Neural crest cell (in vitro differentiated cells): Measurements from ENCODE around the gene TCERG1L. TPM values are rescaled to one million over a fixed set of nuclear protein-coding genes. Genes with fewer than 3 reads are reported as not detected.

Experiments used
- DNase-seq: peaks from one replicate; pipeline ENCODE4 v3.0.0; 2021; ENCODE audit warnings: low read depth, mixed read lengths, low spot score
- H3K27ac Mint-ChIP-seq: one replicate; pipeline ENCODE4 v1.8.0; 2021; ENCODE audit warnings: mild to moderate bottlenecking, mixed read lengths; ENCODE audit not compliant: unreplicated experiment
- H3K27me3 Mint-ChIP-seq: 2 replicates; pipeline ENCODE4 v1.8.0; 2021; ENCODE audit warnings: low read depth, mild to moderate bottlenecking, mixed read lengths
- H3K36me3 Mint-ChIP-seq: 2 replicates; pipeline ENCODE4 v1.8.0; 2021; ENCODE audit warnings: low read depth, mild to moderate bottlenecking, mixed read lengths
- H3K4me1 Mint-ChIP-seq: 2 replicates; pipeline ENCODE4 v1.8.0; 2021; ENCODE audit warnings: mixed read lengths
- H3K4me3 Mint-ChIP-seq: one replicate; pipeline ENCODE4 v1.8.0; 2021; ENCODE audit warnings: mild to moderate bottlenecking, mixed read lengths
- H3K9me3 Mint-ChIP-seq: 2 replicates; pipeline ENCODE4 v1.8.0; 2021; ENCODE audit warnings: mixed read lengths
- total RNA-seq: library from RNA; stranded (reverse); gene quantifications from 2 replicates; pipeline ENCODE4 v1.2.1, GENCODE V29; 2021
- TF ChIP-seq, protein P1 (sequence below): fragments of 200-600 bp; sonication (generic); conservative IDR thresholded peaks from 2 replicates; pipeline ENCODE4 v1.5.0; 2021; ENCODE audit warnings: antibody characterized with exemption, mild to moderate bottlenecking

Gene TCERG1L
- total RNA-seq, 1 donor from 2014 or later, result 0.96 TPM

DNA sequence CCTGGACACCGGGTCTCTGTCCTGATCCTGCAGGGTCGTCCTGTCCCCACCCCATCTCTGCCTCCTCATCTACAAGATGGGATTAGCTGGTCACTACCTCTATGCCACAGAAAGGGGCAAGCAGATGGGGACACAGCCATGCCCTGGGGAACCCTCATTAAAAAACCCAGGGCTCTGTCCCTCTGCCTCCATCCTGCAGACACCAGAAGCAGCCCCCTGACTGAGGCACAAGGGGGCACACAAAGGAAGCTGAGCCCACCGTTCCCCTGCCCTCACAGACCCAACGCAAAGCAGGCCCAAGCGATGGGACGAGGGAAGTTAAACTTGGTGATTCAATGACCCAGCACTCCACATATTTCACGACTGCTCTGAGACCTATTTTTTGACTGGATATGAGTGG lies 142.4 kb downstream of the TCERG1L start:
- H3K4me3 Mint-ChIP-seq, result no peak overlapping the region
- H3K9me3 Mint-ChIP-seq, result no peaks in the 10 kb centered on the region
- no peak for DNase-seq
- H3K27me3 Mint-ChIP-seq, result no peaks in the 10 kb centered on the region
- H3K4me1 Mint-ChIP-seq, result no peaks in the 10 kb centered on the region
- TF ChIP-seq, protein P1, sequence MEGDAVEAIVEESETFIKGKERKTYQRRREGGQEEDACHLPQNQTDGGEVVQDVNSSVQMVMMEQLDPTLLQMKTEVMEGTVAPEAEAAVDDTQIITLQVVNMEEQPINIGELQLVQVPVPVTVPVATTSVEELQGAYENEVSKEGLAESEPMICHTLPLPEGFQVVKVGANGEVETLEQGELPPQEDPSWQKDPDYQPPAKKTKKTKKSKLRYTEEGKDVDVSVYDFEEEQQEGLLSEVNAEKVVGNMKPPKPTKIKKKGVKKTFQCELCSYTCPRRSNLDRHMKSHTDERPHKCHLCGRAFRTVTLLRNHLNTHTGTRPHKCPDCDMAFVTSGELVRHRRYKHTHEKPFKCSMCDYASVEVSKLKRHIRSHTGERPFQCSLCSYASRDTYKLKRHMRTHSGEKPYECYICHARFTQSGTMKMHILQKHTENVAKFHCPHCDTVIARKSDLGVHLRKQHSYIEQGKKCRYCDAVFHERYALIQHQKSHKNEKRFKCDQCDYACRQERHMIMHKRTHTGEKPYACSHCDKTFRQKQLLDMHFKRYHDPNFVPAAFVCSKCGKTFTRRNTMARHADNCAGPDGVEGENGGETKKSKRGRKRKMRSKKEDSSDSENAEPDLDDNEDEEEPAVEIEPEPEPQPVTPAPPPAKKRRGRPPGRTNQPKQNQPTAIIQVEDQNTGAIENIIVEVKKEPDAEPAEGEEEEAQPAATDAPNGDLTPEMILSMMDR, result no peak
- no peaks in the 10 kb centered on the region for H3K36me3 Mint-ChIP-seq
- no peak overlapping the region for H3K27ac Mint-ChIP-seq

DNA sequence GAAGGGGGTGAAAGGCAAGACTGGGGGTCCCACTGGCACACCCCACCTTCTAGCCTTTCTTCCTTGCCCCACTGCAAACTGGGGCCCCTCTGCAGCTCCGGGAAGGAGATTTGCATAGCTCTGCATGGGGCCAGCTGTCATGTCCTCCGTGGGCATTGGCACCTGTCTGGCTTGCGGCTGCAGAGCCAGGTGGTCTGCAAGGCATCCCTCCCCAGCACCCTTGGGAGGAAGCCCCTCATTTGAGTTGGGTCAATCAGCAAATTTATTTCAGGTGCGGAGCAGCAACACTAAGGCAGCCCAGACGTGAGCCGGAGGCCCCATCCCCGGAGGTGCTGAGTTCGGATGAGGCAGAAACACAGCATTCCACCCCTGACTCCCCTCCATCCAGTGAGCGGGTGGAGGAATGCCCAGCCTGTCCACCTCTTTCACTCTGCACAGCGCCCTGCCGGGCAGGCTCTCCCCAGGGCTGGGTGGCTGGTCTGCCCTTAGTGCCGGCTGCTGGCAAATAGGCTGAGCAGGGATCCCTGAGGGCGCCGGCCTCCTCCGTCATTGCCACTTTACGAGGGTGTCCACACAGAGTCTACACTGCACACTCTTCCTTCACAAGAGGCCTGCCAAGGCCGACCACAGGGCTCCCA lies 143.2 kb downstream of the TCERG1L start:
- H3K4me3 Mint-ChIP-seq, result no peak overlapping the region
- no peaks in the 10 kb centered on the region for H3K36me3 Mint-ChIP-seq
- DNase-seq, result no peak
- H3K27ac Mint-ChIP-seq, result no peak overlapping the region
- TF ChIP-seq, protein P1, result no peak
- H3K9me3 Mint-ChIP-seq, result no peaks in the 10 kb centered on the region
- H3K4me1 Mint-ChIP-seq, result no peaks in the 10 kb centered on the region
- H3K27me3 Mint-ChIP-seq, result no peaks in the 10 kb centered on the region

DNA sequence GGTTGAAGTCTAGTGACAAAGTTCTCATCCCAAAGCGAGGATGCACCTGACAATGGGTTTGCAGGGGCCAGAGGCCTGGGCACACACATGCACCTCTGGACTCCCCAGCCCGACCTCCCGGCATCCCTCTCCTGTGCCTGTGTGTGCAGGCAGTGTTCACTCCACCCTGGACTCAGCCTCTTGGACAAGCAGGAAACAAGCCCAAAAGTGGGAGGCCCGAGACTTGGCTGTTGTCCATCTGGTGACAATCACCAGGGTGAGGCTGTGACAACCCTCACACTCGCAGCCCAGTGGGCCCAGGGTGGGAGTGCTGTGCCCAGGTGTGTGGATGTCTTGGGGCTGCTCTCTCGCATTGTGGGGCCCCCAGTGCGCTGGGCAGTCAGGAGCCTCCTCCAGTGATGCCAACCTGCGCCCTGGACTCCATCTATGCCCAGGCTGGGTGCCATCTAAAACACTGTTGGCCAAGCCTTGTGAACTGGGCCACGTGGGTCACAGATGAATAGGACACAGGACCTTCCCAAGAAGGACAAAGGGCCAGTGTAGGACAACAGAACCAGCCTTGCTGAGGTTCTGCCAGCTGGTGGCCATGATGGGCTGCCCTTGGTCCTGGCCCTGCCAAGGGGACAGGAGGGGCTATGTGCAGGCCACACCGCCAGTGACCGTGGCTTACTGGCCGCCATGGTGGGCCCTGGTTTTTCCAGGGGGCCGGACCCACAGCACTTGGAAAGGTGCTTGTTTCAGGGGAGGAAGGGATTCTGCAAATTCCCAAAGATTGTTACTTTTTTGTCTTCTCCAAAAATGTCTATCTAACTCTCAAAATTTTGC lies 144.3 kb downstream of the TCERG1L start:
- no peaks in the 10 kb centered on the region for H3K4me1 Mint-ChIP-seq
- no peak overlapping the region for H3K27ac Mint-ChIP-seq
- no peaks in the 10 kb centered on the region for H3K36me3 Mint-ChIP-seq
- no peak for DNase-seq
- TF ChIP-seq, protein P1, result no peak
- H3K4me3 Mint-ChIP-seq, result no peak overlapping the region
- H3K9me3 Mint-ChIP-seq, result no peaks in the 10 kb centered on the region
- no peaks in the 10 kb centered on the region for H3K27me3 Mint-ChIP-seq

DNA sequence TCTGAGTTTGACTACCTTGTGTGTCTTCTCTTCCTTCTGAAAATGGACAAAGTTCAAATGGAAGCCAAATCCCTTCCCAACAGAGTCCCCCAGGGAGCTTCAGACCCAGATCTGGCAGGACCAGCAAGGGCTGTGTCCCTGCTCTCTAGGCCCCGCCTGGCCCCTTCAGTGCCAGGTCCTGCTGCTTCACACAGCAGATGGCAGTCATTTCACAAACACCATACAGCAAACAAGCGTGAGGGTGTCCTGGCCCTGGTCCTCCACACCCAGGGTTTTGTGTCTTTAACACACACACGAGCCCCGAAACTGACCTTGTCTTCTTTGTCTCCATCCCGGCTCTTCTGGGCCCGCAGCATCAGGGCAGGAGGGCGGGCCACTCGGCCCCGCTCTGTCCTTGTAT lies 145.0 kb downstream of the TCERG1L start:
- no peaks in the 10 kb centered on the region for H3K9me3 Mint-ChIP-seq
- H3K36me3 Mint-ChIP-seq, result no peaks in the 10 kb centered on the region
- no peak overlapping the region for H3K27ac Mint-ChIP-seq
- no peak for DNase-seq
- no peaks in the 10 kb centered on the region for H3K4me1 Mint-ChIP-seq
- no peaks in the 10 kb centered on the region for H3K27me3 Mint-ChIP-seq
- TF ChIP-seq, protein P1, result no peak
- H3K4me3 Mint-ChIP-seq, result no peak overlapping the region

DNA sequence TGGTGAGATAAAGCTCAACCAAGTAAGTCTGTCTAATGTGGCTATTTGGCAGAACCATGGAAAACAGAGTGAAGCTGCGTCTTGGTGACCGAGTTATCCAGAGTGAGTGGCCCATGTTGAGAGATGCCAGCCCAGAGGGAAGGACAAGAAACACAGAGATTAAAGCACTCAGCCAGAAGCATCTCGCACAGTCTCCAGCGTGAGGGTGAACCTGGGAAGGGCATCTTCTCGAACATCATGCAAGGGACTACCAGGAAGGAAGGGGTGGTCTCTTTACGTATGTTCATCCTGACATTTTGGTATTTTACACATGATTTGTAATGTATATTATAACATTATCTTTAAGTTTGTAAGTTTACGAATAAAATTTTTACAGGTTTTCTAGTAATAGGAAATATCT lies 146.4 kb downstream of the TCERG1L start:
- Mint-ChIP-seq H3K27ac (no peak overlapping the region), H3K4me1 (no peaks in the 10 kb centered on the region), H3K9me3 (no peaks in the 10 kb centered on the region), H3K4me3 (no peak overlapping the region), H3K27me3 (no peaks in the 10 kb centered on the region), H3K36me3 (no peaks in the 10 kb centered on the region)
- TF ChIP-seq, protein P1, result no peak
- no peak for DNase-seq
